ENCODE results near the gene PTN. TPM values are rescaled to one million over a fixed set of nuclear protein-coding genes. Genes with fewer than 3 reads are reported as not detected.

PTN gene
- total RNA-seq, 1 experiment from 2014 or later = 7.0 TPM

DNA sequence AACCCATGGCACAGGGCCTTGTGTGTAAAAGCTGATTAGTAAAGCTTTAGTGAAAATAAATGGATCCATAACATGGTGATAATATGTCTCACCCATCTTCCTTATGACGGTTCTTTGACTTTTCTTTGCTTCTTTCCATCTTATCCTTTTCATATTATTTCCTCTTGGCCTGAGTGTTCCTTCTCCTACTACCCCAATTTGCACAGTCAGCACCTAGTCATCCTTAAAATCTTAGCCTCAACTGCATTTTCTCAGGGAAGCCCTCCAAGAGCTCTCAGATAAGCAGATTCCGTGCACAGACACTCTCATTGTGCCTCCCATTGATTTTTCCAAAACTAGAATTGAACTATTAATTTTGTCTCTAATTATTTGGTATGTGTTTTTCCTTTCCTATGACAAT, 112.4 kb downstream of the PTN start:
- no peak overlapping the region for H2AFZ ChIP-seq
- ChIA-PET POLR2A (ENCODE audit: unreplicated experiment) (no interaction called here), CTCF (no interaction called here)
- H3K36me3 ChIP-seq (ENCODE audit: low read depth) = no peaks in the 10 kb centered on the region
- TF ChIP-seq, protein P1, sequence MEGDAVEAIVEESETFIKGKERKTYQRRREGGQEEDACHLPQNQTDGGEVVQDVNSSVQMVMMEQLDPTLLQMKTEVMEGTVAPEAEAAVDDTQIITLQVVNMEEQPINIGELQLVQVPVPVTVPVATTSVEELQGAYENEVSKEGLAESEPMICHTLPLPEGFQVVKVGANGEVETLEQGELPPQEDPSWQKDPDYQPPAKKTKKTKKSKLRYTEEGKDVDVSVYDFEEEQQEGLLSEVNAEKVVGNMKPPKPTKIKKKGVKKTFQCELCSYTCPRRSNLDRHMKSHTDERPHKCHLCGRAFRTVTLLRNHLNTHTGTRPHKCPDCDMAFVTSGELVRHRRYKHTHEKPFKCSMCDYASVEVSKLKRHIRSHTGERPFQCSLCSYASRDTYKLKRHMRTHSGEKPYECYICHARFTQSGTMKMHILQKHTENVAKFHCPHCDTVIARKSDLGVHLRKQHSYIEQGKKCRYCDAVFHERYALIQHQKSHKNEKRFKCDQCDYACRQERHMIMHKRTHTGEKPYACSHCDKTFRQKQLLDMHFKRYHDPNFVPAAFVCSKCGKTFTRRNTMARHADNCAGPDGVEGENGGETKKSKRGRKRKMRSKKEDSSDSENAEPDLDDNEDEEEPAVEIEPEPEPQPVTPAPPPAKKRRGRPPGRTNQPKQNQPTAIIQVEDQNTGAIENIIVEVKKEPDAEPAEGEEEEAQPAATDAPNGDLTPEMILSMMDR (conservative IDR thresholded peaks at IDR 0.05) = no peak
- TF ChIP-seq EZH2 (IDR thresholded peaks at IDR 0.05; ENCODE audit: low read depth) = no peak
- no peaks in the 10 kb centered on the region for H3K79me2 ChIP-seq (ENCODE audit: low read depth)
- no peaks in the 10 kb centered on the region for H4K20me1 ChIP-seq (ENCODE audit: insufficient read depth)
- BruUV-seq (replicated peaks) = no TSS peak
- no peaks in the 10 kb centered on the region for H3K4me1 ChIP-seq (replicated peaks; ENCODE audit: insufficient read depth)
- no peaks in the 10 kb centered on the region for H3K27me3 ChIP-seq (ENCODE audit: insufficient read depth, low read depth)
- no peak for DNase-seq
- no peaks in the 10 kb centered on the region; the same call in 1 of the 2 replicates for H3K9me3 ChIP-seq (ENCODE audit: insufficient read depth, low read depth)
- H3F3A ChIP-seq (ENCODE audit: insufficient read depth, low read depth) = no peaks in the 10 kb centered on the region
- H3K4me3 ChIP-seq = no peak overlapping the region
- H3K27ac ChIP-seq = no peak overlapping the region
- no peaks in the 10 kb centered on the region for H3K9me2 ChIP-seq (ENCODE audit: insufficient read depth)
- H3K4me2 ChIP-seq = no peak overlapping the region
- intact Hi-C loops (cut with micrococcal nuclease; ENCODE audit: unreplicated experiment) = no loop called here

DNA sequence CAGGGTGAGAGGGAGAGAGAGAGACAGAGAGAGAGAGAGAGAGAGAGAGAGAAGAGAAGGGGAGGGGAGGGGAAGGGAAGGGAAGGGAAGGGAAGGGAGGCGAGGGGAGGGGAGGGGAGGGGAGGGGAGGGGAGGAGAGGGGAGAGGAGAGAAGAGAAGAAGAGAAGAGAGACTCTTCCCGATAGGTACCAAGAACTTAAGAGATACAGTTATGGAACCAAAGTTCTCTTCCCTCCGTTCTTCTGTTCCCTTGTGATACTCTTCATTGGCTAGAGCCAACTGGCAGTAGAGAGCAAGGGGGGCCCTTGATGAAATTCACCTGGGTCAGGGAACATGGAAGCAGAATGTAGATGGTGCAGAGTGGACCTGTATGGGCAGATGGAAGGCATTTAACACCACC, 122.1 kb downstream of the PTN start:
- TF ChIP-seq, protein P1 (conservative IDR thresholded peaks at IDR 0.05) = no peak
- no peak for TF ChIP-seq EZH2 (IDR thresholded peaks at IDR 0.05; ENCODE audit: low read depth)

DNA sequence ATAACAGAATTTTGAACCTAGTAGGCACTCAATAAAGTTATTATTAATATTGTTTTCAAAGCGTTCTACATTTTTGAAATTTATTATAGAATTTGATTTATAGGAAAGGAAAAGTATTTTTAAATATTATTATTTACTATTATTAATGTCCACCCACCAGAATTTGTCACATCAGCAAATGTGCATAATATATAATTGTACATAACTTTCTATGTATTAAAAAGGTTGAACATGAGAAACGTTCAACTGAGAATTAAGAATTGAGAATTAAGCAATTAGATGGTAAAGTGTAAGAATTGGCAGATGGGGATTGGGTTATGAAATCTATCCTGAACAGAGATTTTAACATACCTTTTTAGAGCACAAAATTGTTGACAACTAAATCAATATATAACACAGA, 129.8 kb downstream of the PTN start:
- CTCF ChIA-PET = no interaction called here
- intact Hi-C loops (cut with micrococcal nuclease; ENCODE audit: unreplicated experiment) = no loop called here
- H3K36me3 ChIP-seq (ENCODE audit: low read depth) = no peaks in the 10 kb centered on the region
- POLR2A ChIA-PET (ENCODE audit: unreplicated experiment) = no interaction called here
- H3K27me3 ChIP-seq (ENCODE audit: insufficient read depth, low read depth) = no peaks in the 10 kb centered on the region
- no peaks in the 10 kb centered on the region for H3K9me2 ChIP-seq (ENCODE audit: insufficient read depth)
- TF ChIP-seq EZH2 (IDR thresholded peaks at IDR 0.05; ENCODE audit: low read depth) = no peak
- H3K4me3 ChIP-seq = no peak overlapping the region
- DNase-seq = no peak
- no peaks in the 10 kb centered on the region for H3F3A ChIP-seq (ENCODE audit: insufficient read depth, low read depth)
- no peaks in the 10 kb centered on the region for H4K20me1 ChIP-seq (ENCODE audit: insufficient read depth)
- H2AFZ ChIP-seq = no peak overlapping the region
- H3K9me3 ChIP-seq (ENCODE audit: insufficient read depth, low read depth) = no peaks in the 10 kb centered on the region
- no peaks in the 10 kb centered on the region for H3K4me1 ChIP-seq (replicated peaks; ENCODE audit: insufficient read depth)
- no peaks in the 10 kb centered on the region for H3K79me2 ChIP-seq (ENCODE audit: low read depth)
- no peak overlapping the region for H3K27ac ChIP-seq
- no TSS peak for BruUV-seq (replicated peaks)
- H3K4me2 ChIP-seq = no peak overlapping the region

More for the DNA sequence above, 122.1 kb downstream of the PTN start:
- intact Hi-C loops (cut with micrococcal nuclease; ENCODE audit: unreplicated experiment) = no loop called here
- Histone ChIP-seq H3K4me2 (no peak overlapping the region), H3K4me3 (no peak overlapping the region), H3K79me2 (ENCODE audit: low read depth) (no peaks in the 10 kb centered on the region), H3K9me3 (ENCODE audit: insufficient read depth, low read depth) (no peaks in the 10 kb centered on the region), H3K27ac (no peak overlapping the region), H2AFZ (no peak overlapping the region), H3K27me3 (ENCODE audit: insufficient read depth, low read depth) (no peaks in the 10 kb centered on the region), H3F3A (ENCODE audit: insufficient read depth, low read depth) (no peaks in the 10 kb centered on the region), H3K36me3 (ENCODE audit: low read depth) (no peaks in the 10 kb centered on the region), H3K9me2 (ENCODE audit: insufficient read depth) (no peaks in the 10 kb centered on the region), H4K20me1 (ENCODE audit: insufficient read depth) (no peaks in the 10 kb centered on the region), H3K4me1 (replicated peaks; ENCODE audit: insufficient read depth) (no peaks in the 10 kb centered on the region)
- DNase-seq = no peak
- POLR2A ChIA-PET (ENCODE audit: unreplicated experiment) = no interaction called here
- CTCF ChIA-PET = no interaction called here
- BruUV-seq (replicated peaks) = no TSS peak

DNA sequence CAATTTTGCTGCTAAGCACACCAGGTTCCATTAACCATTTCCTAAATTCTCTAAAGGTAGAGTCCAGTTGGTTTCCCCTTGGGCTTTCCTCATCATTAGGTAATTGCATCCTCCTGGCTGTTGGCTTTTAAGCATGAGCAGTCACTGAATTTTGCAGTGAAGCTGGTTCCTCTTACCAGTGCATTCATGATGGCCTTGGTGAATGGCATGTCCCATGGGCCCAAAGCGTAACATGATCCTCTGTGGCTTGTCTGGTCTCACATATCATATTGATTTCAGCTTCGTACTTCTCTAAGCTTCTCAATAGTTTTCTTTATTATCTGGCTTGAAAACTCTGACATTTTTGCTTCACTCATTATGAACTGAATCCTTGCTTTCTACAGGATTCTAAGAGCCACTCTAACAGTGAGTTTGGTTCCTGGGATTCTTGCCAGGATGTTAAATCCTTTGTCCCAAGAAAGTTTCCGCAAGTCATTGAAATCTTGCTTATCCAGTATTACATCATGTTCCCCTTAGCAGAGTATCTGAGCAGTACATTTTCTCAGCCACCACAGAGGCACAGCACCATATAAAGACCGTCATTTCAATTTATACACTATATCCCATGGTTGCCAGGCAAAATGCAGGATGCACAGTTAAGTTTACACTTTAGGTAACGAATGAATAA, 134.2 kb downstream of the PTN start:
- BruUV-seq (replicated peaks) = no TSS peak
- no peaks in the 10 kb centered on the region for H3K9me2 ChIP-seq (ENCODE audit: insufficient read depth)
- H4K20me1 ChIP-seq (ENCODE audit: insufficient read depth) = no peaks in the 10 kb centered on the region
- no peak overlapping the region for H3K4me3 ChIP-seq
- intact Hi-C loops (cut with micrococcal nuclease; ENCODE audit: unreplicated experiment) = no loop called here
- POLR2A ChIA-PET (ENCODE audit: unreplicated experiment) = no interaction called here
- no peaks in the 10 kb centered on the region for H3K9me3 ChIP-seq (ENCODE audit: insufficient read depth, low read depth)
- H2AFZ ChIP-seq = no peak overlapping the region
- H3K27ac ChIP-seq = no peak overlapping the region
- CTCF ChIA-PET = no interaction called here
- no peaks in the 10 kb centered on the region for H3K4me1 ChIP-seq (replicated peaks; ENCODE audit: insufficient read depth)
- H3K27me3 ChIP-seq (ENCODE audit: insufficient read depth, low read depth) = no peaks in the 10 kb centered on the region
- no peaks in the 10 kb centered on the region for H3K79me2 ChIP-seq (ENCODE audit: low read depth)
- DNase-seq = peak in 1 of 2 experiments; percentile 2
- H3K4me2 ChIP-seq = no peak overlapping the region
- TF ChIP-seq, protein P1 (conservative IDR thresholded peaks at IDR 0.05) = no peak
- no peak for TF ChIP-seq EZH2 (IDR thresholded peaks at IDR 0.05; ENCODE audit: low read depth)
- H3F3A ChIP-seq (ENCODE audit: insufficient read depth, low read depth) = no peaks in the 10 kb centered on the region
- no peaks in the 10 kb centered on the region for H3K36me3 ChIP-seq (ENCODE audit: low read depth)
